Daoy (cell line): ENCODE data around the gene SUOX. TPM values are rescaled to one million over a fixed set of nuclear protein-coding genes. Genes with fewer than 3 reads are reported as not detected.

Experiments
- DNase-seq: peaks from one replicate; pipeline ENCODE4 v3.0.0-alpha.2; 2015; ENCODE audit warnings: low read depth
- total RNA-seq: library from RNA; depleted of rRNA; stranded (reverse); fragments of >200 nt; shearing (Covaris generic); gene quantifications from 2 replicates; pipeline ENCODE4 v1.2.3, GENCODE V29; 2014; rRNA removed

SUOX gene
- 13.1 and 13.3 TPM in 2 replicates for total RNA-seq

GRCh38 chr12:55996715-55997534, at the start of gene SUOX:
Gene SUOX, plus strand, starts transcription at chr12:55997276. Its CDS starts 4,946 bp downstream, at chr12:56002222.
- DNase-seq = peak; percentile 98

- no peak for DNase-seq
Observed at GRCh38 chr12:55955344-55955743, 41.7 kb upstream of the SUOX start.

- DNase-seq = peak; percentile 78
Observed at GRCh38 chr12:55955800-55956508, 41.1 kb upstream of the SUOX start.

GRCh38 chr12:55957106-55957859, 39.8 kb upstream of the SUOX start:
- no peak for DNase-seq

- DNase-seq = no peak
Observed at GRCh38 chr12:55963760-55964159, 33.3 kb upstream of the SUOX start.

GRCh38 chr12:55965240-55965639, 31.8 kb upstream of the SUOX start:
- no peak for DNase-seq

GRCh38 chr12:55965941-55966407, 31.1 kb upstream of the SUOX start, which contains the start of gene PMEL:
Gene PMEL, minus strand, starts transcription at chr12:55966042. Its CDS starts 31 bp downstream, at chr12:55966011.
- no peak for DNase-seq

- DNase-seq = peak; percentile 91
Observed at GRCh38 chr12:55966408-55967281, 30.4 kb upstream of the SUOX start, which contains the start of gene CDK2. Gene CDK2, plus strand, starts transcription at chr12:55966830. Its CDS starts 179 bp downstream, at chr12:55967009.

- DNase-seq = no peak
Observed at GRCh38 chr12:55969356-55969755, 27.7 kb upstream of the SUOX start.

GRCh38 chr12:55970775-55971174, 26.3 kb upstream of the SUOX start:
- DNase-seq = no peak

GRCh38 chr12:55972042-55972441, 25.0 kb upstream of the SUOX start:
- peak; percentile 41 for DNase-seq

- DNase-seq = no peak
Observed at GRCh38 chr12:55972456-55972855, 24.6 kb upstream of the SUOX start.

- no peak for DNase-seq
Observed at GRCh38 chr12:55972911-55973598, 24.0 kb upstream of the SUOX start.

- DNase-seq = peak; percentile 100
Observed at GRCh38 chr12:55973599-55974307, 23.3 kb upstream of the SUOX start, which contains the start of gene RAB5B. Gene RAB5B, plus strand, starts transcription at chr12:55974078. Its CDS starts 12,883 bp downstream, at chr12:55986961.

GRCh38 chr12:55974308-55974730, 22.8 kb upstream of the SUOX start:
- peak; percentile 61 for DNase-seq

GRCh38 chr12:55978393-55978792, 18.7 kb upstream of the SUOX start:
- no peak for DNase-seq

- DNase-seq = no peak
Observed at GRCh38 chr12:55979069-55979468, 18.0 kb upstream of the SUOX start.

GRCh38 chr12:55981882-55982281, 15.2 kb upstream of the SUOX start:
- peak; percentile 41 for DNase-seq

GRCh38 chr12:55982319-55982936, 14.6 kb upstream of the SUOX start:
- no peak for DNase-seq
